Measurements from ENCODE around the gene FBXO17.
"Not testable (repeated sequence)": the region's sequence is repeated elsewhere in the genome, so short reads cannot be mapped to it uniquely, and the experiment has no call there.

The FBXO17 gene, protein sequence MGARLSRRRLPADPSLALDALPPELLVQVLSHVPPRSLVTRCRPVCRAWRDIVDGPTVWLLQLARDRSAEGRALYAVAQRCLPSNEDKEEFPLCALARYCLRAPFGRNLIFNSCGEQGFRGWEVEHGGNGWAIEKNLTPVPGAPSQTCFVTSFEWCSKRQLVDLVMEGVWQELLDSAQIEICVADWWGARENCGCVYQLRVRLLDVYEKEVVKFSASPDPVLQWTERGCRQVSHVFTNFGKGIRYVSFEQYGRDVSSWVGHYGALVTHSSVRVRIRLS

DNA sequence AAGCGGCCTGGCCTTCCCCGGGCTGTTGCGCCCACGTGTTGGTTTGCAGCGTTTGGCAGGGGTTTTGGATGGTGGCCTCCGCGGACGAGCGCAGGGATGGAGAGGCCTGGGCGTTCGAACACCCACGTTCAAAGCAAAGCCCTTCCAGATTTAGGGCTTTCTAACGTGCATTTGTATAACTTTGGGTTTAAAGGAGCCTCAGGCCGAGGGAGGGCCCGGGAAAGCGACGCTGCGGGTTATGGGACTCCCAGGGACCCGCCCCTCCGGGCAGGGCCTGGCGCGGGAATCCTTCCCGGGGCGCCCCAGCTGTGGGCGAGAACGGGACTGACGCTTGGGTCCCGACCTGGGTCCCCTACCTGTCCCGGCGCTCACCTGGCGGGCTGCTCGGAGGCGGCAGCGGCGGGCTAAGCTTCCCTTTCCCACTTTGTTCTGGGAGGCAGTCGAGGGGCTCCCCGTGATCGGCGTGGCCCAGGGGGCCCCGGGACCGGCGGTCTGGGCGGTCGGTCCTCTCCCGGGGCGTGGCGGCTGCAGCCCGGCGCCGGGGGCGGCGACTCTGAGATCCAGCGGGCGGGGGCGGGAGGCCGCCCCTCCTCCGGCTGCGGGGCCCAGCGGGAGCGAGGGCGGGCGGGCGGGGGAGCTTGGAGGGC, at the start of gene FBXO17:
Gene FBXO17, minus strand, starts transcription at position 529 of the 647 bp plus-strand sequence. CDS start 25,423 bp downstream, outside the sequence.
- ATAC-seq (replicated peaks) (no peak), DNase-seq (no peak)
- Mint-ChIP-seq H3K36me3 (peaks cover under 1 to 3% of the 10 kb centered on the region in 2 donors), H3K4me3 (peak within 1 kb of the TSS; percentile 58 to 60), H3K4me1 (peaks cover 8 to 10% of the 10 kb centered on the region in 2 donors), H3K9me3 (peaks cover 2 to 4% of the 10 kb centered on the region in 2 donors), H3K27me3 (peaks cover 40 to 65% of the 10 kb centered on the region in 2 donors), H3K27ac (no peak within 1 kb of the TSS)

DNA sequence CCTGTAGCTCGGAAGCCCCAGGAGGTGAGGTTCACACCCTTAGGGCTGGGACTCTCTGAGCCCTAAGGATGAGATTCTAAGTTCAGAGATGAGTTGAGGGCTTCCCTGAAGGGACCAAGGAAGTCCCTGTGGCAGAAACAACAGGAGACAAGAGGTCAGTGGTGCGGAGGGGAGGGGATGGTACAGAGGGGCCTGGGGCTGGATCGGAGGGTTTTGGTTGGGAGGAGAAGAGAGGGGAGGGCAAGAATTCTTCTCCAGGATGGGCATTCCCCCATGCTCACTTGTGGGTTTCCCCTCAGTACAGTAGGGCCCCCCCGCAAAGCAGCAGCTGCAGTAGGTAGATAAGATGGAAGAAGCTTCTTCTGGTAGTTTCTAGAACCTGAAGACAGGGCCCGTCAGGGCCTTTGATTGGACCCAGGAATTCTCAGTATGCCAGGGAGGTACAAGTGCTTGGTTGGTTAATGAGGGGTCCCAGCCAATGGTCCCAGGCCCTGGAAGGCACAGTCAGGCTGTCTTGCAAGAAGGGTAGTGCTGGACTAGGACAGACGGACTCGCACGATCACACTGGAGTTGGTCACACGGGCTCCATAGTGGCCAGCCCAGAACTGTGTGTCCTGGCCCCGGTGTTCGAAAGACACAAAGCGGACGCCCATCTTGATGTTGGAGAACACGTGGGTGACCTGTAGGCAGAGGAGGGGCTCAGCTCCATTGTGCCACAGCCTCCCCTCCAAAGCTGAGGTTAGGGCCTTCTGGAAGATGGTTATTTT, 49.5 kb upstream of the FBXO17 start:
- Mint-ChIP-seq H3K4me3 (no peak overlapping the region), H3K36me3 (peaks cover 3 to 8% of the 10 kb centered on the region in 2 donors), H3K9me3 (peaks cover 5 to 9% of the 10 kb centered on the region in 2 donors), H3K27me3 (peaks cover 10 to 33% of the 10 kb centered on the region in 2 donors), H3K4me1 (peaks cover 8% of the 10 kb centered on the region in 2 donors), H3K27ac (no peak overlapping the region)
- ATAC-seq (replicated peaks) (no peak), DNase-seq (no peak)

DNA sequence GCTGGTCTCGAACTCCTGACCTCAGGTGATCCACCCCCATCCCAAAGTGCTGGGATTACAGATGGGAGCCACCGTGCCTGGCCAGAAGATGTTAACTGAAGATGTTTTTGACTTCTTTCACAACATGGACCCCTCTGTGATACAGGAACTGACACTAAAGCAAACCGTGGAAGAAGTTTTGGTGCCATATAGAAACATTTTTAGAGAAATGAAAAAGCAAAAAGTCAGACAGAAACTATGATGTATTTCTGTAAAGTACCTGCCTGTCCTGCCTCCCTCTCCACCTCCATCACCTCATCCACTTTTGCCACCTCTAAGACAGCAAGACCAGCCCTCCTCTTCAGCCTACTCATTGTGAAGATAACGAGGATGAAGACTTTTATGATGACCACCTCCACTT, 45.5 kb upstream of the FBXO17 start:
- H3K27ac Mint-ChIP-seq = peak overlapping the region; percentile 81
- H3K9me3 Mint-ChIP-seq = peaks cover 0 to 1% of the 10 kb centered on the region in 2 donors
- H3K4me1 Mint-ChIP-seq = peaks cover 8% of the 10 kb centered on the region in 2 donors
- no peaks in the 10 kb centered on the region for H3K36me3 Mint-ChIP-seq
- no peak overlapping the region for H3K4me3 Mint-ChIP-seq
- DNase-seq (no peak), ATAC-seq (replicated peaks) (peak; percentile 86 to 96)
- peaks cover 6 to 26% of the 10 kb centered on the region in 2 donors for H3K27me3 Mint-ChIP-seq

DNA sequence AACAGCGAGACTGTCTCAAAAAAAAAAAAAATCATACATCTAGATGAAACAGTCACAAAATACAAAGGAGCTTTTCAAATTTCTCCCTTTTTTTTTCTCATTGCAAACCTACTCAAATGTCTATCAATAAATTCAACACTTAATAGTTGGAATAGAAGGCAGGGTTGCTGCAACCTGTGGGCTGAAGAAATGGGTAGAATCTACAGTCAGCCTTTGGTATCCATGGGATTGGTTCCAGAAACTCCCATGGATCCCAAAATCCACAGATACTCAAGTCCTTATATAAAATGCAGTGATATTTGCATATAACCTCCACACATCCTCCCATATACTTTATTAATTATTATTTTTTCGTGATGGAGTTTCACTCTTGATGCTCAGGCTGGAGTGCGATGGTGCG, 42.1 kb upstream of the FBXO17 start:
- Mint-ChIP-seq H3K4me1 (peaks cover 5 to 8% of the 10 kb centered on the region in 2 donors), H3K36me3 (no peaks in the 10 kb centered on the region), H3K27me3 (peaks cover 15 to 19% of the 10 kb centered on the region in 2 donors), H3K27ac (no peak overlapping the region), H3K4me3 (no peak overlapping the region), H3K9me3 (peaks cover 0 to 1% of the 10 kb centered on the region in 2 donors)
- ATAC-seq (replicated peaks) (no peak), DNase-seq (no peak)

DNA sequence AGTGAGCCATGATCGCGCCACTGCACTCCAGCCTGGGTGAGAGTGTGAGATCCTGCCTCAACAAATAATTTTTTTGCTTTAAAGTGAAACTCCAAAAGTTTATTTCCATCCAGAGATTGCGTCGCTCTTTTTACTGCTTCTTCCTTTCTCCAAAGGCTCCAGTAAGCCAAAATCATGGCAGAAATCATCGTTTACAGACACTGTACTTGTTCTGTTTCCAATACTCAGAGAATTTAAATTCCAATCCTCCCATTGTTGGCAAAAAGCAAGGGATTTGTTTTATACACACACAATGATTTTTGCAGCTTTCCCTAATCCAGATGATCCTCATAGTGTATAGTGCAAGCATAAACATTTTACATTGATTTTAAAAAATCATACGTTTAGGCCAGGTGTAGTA, 41.5 kb upstream of the FBXO17 start:
- H3K27me3 Mint-ChIP-seq = peaks cover 15 to 25% of the 10 kb centered on the region in 2 donors
- H3K4me3 Mint-ChIP-seq = no peak overlapping the region
- peaks cover 5 to 8% of the 10 kb centered on the region in 2 donors for H3K4me1 Mint-ChIP-seq
- H3K9me3 Mint-ChIP-seq = peaks cover 0 to 1% of the 10 kb centered on the region in 2 donors
- ATAC-seq (replicated peaks) (no peak), DNase-seq (no peak)
- no peak overlapping the region for H3K27ac Mint-ChIP-seq
- no peaks in the 10 kb centered on the region for H3K36me3 Mint-ChIP-seq

DNA sequence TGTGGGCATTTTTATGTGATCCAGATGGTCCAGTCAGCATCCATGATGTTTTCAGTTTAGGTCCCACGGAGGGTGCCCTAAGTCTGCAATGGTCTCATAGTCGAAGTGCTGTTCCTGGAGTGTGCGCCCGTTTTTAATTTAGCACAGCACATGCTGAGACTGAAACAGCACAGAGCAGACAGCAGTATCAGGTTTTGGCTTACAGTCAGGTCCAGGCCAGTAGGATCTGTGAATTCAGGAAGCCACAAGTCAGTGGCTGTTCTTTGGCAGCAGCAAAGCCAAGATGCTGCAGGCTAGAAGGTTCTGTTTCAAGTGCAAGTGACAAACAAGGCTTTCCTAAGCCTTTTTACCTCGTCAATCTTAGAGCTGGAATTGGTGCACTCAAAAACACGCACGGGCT, 38.5 kb upstream of the FBXO17 start:
- no peak overlapping the region for H3K4me3 Mint-ChIP-seq
- ATAC-seq (replicated peaks) (no peak), DNase-seq (no peak)
- H3K4me1 Mint-ChIP-seq = no peaks in the 10 kb centered on the region
- H3K27ac Mint-ChIP-seq = no peak overlapping the region
- no peaks in the 10 kb centered on the region for H3K9me3 Mint-ChIP-seq
- H3K27me3 Mint-ChIP-seq = peaks cover 15 to 25% of the 10 kb centered on the region in 2 donors
- H3K36me3 Mint-ChIP-seq = no peaks in the 10 kb centered on the region

DNA sequence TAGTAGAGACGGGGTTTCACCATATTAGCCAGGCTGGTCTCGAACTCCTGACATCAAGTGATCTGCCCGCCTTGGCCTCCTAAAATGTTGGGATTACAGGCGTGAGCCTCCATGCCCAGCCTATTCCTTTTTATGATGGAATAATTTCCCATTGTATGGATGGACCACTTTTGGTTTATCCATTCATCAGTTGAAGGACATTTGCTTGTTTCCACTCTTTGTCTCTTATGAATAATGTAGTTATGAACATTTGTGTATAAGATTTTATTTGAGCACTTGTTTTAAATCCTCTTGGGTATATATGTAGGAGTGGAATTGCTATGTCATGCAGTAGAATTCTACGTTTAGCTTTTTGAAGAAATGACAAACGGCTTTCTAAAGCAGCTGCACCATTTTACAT, 33.5 kb upstream of the FBXO17 start:
- Mint-ChIP-seq H3K27me3 (peaks cover 7 to 13% of the 10 kb centered on the region in 2 donors), H3K36me3 (no peaks in the 10 kb centered on the region), H3K4me3 (no peak overlapping the region), H3K4me1 (no peaks in the 10 kb centered on the region), H3K27ac (no peak overlapping the region), H3K9me3 (no peaks in the 10 kb centered on the region)
- no peak for ATAC-seq (replicated peaks)
- DNase-seq = no peak

DNA sequence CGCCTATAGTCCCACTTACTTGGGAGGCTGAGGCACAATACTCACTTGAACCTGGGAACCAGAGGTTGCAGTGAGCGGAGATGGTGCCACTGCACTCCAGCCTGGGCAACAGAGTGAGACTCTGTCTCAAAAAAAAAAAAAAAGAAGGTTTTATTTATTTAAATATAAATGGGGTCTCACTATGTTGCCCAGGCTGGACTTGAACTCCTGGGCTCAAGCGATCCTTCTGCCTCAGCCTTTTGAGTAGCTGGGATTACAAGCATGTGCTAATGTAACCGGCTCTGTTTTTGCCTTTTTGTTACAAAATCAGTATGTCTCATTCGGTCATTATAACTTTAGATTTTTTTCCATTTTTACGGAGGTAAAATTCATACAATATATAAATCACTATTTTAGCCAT, 32.6 kb upstream of the FBXO17 start:
- no peak for ATAC-seq (replicated peaks)
- Mint-ChIP-seq H3K9me3 (no peaks in the 10 kb centered on the region), H3K4me3 (no peak overlapping the region), H3K27me3 (peaks cover 10 to 13% of the 10 kb centered on the region in 2 donors), H3K4me1 (no peaks in the 10 kb centered on the region), H3K36me3 (no peaks in the 10 kb centered on the region), H3K27ac (no peak overlapping the region)
- DNase-seq = no peak

DNA sequence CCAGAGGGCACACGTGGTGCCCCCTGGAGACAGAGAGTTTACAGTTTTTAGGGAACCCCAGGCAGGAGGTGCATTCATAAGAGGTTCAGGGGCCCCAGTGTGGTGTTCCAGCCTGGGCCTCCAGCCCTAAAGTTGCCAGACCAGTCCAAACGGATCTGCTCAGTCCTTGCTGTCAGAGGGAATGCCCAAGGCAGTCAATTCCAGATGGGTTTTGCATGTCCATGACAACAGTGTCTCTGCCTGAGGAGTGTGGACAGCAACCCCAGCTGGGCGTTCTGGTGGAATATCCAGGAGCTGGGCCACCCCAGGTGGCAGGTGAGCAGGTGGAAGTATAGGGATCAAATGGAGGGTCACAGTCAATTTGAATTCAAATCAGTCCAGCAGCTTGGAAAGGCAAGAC, 31.6 kb upstream of the FBXO17 start:
- no peaks in the 10 kb centered on the region for H3K9me3 Mint-ChIP-seq
- DNase-seq (no peak), ATAC-seq (replicated peaks) (no peak)
- H3K27ac Mint-ChIP-seq = no peak overlapping the region
- peaks cover 10 to 13% of the 10 kb centered on the region in 2 donors for H3K27me3 Mint-ChIP-seq
- no peaks in the 10 kb centered on the region for H3K36me3 Mint-ChIP-seq
- no peak overlapping the region for H3K4me3 Mint-ChIP-seq
- no peaks in the 10 kb centered on the region for H3K4me1 Mint-ChIP-seq

DNA sequence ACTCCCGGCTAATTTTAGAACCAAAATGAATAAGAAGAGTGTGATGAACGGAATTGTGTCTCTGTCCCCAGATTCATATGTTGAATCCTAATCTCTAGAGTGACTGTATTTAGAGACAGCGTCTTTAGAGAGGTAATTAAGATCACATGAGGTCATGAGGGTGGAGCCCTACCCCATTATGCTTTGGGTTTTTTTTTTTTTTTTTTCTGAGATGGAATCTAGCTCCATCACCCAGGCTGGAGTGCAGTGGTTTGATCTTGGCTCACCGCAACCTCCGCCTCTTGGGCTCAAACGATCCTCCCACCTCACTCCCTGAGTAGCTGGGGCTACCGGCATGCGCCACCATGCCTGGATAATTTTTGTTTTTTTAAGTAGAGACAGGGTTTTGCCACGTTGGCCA, 28.9 kb upstream of the FBXO17 start:
- H3K27me3 Mint-ChIP-seq = peaks cover 18 to 24% of the 10 kb centered on the region in 2 donors
- DNase-seq (no peak), ATAC-seq (replicated peaks) (no peak)
- no peaks in the 10 kb centered on the region for H3K4me1 Mint-ChIP-seq
- H3K27ac Mint-ChIP-seq = no peak overlapping the region
- H3K9me3 Mint-ChIP-seq = no peaks in the 10 kb centered on the region
- no peaks in the 10 kb centered on the region for H3K36me3 Mint-ChIP-seq
- H3K4me3 Mint-ChIP-seq = no peak overlapping the region

DNA sequence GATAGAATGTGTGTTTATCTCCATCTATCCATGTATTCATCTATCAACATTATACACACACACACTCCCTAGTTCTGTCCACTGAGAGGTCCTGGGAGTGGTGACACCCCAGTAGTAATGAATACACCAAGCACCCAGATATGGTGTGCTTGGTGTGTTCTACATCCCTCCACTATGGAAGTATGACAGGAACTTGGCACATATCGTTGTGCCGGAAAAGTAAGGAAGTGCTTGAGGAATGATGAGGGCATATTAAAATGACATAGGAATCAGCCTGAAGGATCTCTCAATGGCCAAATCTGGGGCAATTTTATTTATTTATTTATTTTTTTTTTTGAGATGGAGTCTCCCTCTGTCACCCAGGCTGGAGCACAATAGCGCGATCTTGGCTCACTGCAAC, 28.3 kb upstream of the FBXO17 start:
- Mint-ChIP-seq H3K27ac (no peak overlapping the region), H3K36me3 (no peaks in the 10 kb centered on the region), H3K9me3 (no peaks in the 10 kb centered on the region), H3K27me3 (peaks cover 22 to 30% of the 10 kb centered on the region in 2 donors), H3K4me3 (no peak overlapping the region), H3K4me1 (no peaks in the 10 kb centered on the region)
- no peak for DNase-seq
- ATAC-seq (replicated peaks) = no peak

DNA sequence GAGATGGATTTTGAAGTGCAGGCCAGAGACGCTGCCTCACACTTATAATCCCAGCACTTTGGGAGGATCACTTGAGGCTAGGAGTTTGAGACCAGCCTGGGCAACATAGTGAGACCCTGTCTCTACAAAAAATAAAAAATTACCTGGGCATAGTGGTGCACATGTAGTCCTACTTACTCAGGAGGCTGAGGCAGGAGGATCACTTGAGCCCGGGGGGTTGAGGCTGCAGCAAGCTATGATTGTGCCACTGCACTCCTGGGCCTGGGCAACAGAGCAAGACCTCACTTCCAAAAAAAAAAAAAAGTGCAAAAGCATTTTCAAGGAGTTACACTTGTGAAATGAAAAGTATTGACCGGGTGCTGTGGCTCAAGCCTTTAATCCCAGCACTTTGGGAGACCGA, 27.6 kb upstream of the FBXO17 start:
- Mint-ChIP-seq H3K9me3 (no peaks in the 10 kb centered on the region), H3K4me3 (no peak overlapping the region), H3K27me3 (peaks cover 22 to 30% of the 10 kb centered on the region in 2 donors), H3K36me3 (no peaks in the 10 kb centered on the region), H3K4me1 (no peaks in the 10 kb centered on the region), H3K27ac (no peak overlapping the region)
- DNase-seq (no peak), ATAC-seq (replicated peaks) (no peak)

DNA sequence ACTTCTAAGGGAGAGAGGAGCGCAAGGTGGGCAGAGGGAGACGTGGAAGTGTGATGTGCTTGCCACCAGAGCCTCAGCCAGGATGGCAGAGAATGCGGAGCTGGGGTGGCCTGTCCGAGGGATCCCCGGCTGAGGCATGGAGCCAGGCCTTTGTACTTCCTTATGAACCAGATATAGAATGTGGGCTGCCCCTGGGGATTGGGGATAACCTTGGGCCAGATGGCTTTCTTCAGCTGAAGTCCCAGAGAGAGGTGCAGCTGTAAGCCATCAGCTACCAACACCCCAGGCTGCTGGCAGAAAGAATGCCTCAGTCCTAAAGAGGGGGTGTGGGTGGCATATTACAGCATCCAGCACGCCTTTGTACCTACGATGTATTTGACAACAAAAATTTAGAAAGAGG, 25.5 kb upstream of the FBXO17 start:
- no peak for DNase-seq

DNA sequence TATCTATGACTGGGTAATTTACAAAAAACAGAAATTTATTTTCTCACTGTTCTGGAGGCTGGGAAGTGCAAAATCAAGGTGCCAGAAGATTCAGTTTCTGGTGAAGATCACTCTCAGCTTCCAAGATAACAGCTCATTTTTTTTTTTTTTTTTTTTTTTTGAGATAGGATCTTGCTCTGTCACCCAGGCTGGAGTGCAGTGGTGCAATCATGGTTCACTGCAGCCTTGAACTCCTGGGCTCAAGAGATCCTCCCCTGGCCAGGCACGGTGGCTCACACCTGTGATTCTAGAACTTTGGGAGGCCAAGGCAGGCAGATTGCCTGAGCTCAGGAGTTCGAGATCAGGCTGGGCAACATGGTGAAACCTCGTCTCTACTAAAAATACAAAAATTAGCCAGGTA, 22.0 kb upstream of the FBXO17 start:
- H3K36me3 Mint-ChIP-seq; DNase-seq; ATAC-seq (replicated peaks); H3K4me3 Mint-ChIP-seq; H3K27ac Mint-ChIP-seq; H3K4me1 Mint-ChIP-seq: not testable (repeated sequence)
- peaks cover 4 to 11% of the 10 kb centered on the region in 2 donors for H3K9me3 Mint-ChIP-seq
- H3K27me3 Mint-ChIP-seq = peaks cover 32 to 33% of the 10 kb centered on the region in 2 donors

More for the DNA sequence above, 25.5 kb upstream of the FBXO17 start:
- no peak overlapping the region for H3K4me3 Mint-ChIP-seq
- ATAC-seq (replicated peaks) = no peak
- H3K36me3 Mint-ChIP-seq = no peaks in the 10 kb centered on the region
- H3K9me3 Mint-ChIP-seq = no peaks in the 10 kb centered on the region
- H3K27me3 Mint-ChIP-seq = peaks cover 21 to 30% of the 10 kb centered on the region in 2 donors
- no peaks in the 10 kb centered on the region for H3K4me1 Mint-ChIP-seq
- H3K27ac Mint-ChIP-seq = no peak overlapping the region
